HG02870 (cell line): Measurements from ENCODE around the gene NDOR1.

Experiments
- ATAC-seq: cut with Tn5 transposase; IDR thresholded peaks from one replicate; pipeline ENCODE4 v1.9.1; 2021; ENCODE audit warnings: mild to moderate bottlenecking, moderate library complexity; ENCODE audit not compliant: unreplicated experiment

NDOR1 gene

DNA sequence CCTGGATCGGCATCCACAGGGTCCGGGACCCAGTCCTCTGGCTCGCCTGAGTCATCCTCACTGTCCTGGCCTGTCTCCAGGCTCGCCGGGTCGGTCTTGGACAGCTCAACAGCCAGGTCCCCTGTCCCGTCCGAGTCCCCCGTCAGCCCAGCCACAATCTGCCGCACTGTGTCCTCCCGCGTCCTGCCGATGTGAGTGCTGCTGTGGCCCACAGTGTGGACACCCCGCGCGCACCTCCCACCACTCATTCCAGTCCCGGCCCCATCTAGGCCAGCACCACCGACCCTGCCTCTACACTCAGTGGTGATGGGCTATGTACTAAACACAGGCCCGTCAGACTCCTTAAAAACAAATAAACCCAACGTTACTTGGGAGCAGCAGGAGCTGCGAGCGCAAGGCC, 23.8 kb upstream of the NDOR1 start:
- no peak for ATAC-seq

DNA sequence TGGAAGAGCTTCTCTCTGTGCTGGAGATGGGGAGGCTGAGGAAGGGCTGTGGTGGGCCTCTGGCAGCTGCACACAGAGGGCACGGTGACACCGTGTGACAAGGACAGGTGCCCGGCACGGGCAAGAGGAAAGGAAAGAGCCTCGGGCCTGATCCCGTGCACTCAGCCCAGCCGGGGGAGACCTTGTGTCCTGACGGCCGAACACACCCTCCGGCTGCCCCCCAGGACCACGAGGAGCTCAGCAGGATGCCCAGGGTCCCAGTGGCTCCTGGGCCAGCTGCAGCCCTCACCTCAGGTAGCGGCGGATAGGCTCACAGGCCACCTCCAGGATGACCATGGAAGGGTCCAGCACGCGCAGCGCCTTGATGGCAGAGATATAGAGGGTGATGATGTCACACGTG, 22.7 kb upstream of the NDOR1 start:
- ATAC-seq: no peak

DNA sequence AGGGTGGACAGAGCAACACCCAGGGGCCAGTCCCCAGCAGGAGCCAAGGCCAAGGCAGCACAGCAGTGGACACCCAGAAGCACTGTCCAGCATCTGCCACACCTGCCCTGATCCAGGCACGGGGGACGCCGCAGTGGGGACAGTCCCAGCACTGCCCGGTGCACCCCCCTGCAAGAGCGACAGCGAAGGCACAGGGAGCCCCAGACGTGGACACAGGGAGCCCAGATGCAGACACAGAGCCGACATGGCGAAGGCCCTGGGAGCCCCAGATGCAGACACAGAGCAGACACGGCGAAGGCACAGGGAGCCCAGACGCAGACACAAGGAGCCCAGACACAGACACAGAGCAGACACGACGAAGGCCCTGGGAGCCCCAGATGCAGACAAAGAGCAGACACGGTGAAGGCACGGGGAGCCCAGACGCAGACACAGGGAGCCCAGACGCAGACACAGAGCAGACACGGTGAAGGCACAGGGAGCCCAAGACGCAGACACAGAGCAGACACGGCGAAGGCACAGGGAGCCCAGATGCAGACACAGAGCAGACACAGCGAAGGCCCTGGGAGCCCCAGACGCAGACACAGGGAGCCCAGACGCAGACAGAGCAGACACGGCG, 21.4 kb upstream of the NDOR1 start:
- ATAC-seq: no peak

DNA sequence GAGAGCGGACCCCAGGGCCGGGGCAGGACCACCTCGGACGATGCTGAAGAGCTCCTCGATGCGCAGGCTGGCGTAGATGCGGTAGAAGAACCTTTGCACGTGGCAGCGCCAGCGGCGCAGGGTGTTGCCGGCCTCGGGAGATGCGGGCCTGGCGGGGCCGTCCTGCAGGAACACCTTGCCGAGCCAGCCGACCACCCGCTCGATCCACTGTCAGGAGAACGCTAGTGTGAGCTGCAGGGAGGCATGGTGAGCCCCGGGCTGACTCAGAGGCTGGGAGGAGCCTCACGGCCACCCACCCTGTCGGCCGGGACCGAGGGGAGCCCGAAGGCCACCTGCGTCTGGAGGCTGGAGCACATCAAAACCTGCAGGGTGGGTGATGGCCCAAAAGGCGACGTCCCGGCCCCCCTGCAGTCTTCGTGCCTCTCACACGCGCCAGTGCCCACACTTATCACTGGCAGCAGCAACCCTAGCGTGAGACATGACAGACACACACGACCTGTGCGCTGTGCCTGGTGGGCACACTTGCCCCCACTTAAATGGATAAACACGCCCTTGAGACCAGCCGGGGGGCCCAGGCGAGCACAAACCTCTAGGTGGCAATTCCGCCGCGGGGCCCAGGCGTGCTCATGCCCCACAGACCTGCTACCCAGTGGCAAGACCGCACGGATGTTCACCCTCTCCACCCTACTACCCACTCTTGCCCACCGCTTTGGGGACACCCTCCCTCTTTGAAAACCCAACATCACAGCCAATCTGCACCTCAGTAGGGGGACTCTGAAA, 20.4 kb upstream of the NDOR1 start:
- no peak for ATAC-seq

DNA sequence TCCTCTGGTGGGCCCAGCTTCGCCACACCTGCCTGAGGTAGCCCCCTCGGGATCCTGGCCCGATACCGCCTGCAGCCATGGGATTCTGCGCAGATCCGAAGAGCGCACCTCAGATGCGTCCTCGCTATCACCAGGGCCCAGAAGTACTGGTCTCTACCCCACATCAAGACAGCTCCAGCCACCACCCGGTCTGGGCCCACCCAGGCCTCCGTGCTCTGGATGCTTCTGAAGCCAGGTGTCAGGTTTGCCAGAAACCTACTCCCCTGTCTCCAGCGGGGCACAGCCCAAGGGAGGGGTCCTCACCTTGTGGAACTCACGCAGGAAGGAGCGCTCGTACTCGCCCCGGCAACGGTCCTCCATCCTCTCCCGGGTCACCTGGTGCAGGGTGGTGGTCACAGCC, 19.6 kb upstream of the NDOR1 start:
- no peak for ATAC-seq

DNA sequence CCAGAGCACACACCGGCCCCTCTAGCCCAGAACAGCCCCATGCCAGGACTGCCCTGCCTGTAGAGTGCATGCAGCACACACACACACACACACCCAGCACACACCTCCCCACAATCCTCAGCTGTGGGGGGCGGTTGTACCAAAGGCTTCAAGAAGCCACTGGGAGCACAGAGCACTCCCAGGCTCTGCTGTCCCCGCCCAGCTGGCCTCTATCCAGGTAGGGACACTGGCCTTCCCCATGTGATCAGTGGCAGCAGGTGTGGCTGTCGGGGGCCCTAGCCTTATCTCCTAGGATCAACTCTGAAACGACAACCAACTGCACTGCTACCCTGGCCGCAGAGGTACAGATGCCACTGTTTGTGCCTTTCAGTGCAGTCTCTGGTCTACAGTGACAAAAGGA, 19.1 kb upstream of the NDOR1 start:
- ATAC-seq: no peak

DNA sequence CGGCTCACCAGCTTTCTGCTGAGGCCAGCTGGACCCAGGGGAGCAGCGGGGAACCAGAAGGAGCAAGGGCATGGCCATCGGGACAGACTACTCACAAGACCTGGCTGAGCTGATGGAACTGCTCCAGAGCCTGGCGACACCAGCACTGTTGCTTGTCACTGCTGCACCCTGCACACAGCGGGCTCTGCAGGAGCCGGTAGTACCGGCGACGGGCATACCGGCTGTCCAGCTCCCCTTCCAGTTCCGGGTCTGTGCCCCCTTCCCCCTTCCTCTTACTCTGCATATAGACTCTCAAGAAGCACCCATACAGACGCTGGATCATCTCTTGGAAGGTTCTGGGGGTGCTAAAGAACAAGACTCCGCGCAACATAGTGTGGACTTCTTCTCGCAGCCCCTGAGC, 18.1 kb upstream of the NDOR1 start:
- no peak for ATAC-seq

DNA sequence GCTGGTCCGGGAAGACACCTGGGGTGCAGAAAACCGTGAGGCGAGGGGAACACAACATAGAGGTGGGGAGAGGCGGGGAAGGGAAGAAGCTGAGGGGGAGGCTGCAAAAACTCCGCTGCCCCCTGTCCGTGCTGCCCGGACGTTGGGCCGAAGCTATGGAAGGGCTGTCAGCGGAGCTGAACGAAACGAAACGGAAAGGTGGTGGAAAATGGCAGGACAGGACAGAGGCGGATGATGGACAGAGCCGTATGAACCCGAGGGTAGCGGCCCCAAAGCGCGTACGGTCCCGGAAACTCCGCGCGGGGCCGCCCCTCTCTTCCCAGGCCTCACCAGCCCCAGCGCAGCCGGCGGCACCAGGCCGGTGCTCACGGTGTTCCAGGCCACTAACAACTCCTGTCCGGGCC, 17.4 kb upstream of the NDOR1 start:
- no peak for ATAC-seq

DNA sequence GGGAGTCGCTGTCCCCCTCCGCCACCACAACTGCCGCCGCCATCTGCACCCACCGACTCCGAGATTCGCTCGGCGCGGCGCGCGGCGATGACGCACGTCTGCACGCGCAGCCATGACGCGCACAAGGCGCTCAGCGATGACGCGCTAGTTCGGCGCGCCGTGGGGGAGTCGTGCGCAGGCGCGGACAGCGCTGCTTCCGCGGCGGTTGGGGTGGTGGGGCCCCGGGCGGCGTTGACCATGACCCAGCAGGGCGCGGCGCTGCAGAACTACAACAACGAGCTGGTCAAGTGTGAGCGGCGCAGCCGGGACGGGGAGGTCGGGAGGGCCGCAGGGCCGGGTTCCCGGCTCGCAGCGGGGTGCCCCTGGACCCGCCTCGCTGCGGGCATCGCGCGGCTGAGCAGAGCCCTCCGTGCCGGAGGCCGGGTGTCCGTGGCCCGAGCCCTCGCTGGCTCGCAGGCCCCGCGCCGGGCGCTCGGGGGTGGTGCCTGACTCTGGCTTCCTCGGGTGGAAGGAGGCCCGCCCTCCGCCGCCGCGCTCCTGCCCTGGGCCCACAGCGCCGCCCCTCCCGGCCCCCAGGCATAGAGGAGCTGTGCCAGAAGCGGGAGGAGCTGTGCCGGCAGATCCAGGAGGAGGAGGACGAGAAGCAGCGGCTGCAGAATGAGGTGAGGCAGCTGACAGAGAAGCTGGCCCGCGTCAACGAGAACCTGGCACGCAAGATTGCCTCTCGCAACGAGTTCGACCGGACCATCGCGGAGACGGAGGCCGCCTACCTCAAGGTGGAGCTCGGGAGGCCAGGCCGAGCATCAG, 16.8 kb upstream of the NDOR1 start, which contains the start of the genes ANAPC2 and SSNA1:
ANAPC2 (minus strand) TSS at position 71 of the 807 bp plus-strand sequence; CDS start at position 43, 28 bp downstream.
SSNA1 (plus strand) TSS at position 187 of the 807 bp plus-strand sequence; CDS start at position 238, 51 bp downstream.
- peak; percentile 71 for ATAC-seq

DNA sequence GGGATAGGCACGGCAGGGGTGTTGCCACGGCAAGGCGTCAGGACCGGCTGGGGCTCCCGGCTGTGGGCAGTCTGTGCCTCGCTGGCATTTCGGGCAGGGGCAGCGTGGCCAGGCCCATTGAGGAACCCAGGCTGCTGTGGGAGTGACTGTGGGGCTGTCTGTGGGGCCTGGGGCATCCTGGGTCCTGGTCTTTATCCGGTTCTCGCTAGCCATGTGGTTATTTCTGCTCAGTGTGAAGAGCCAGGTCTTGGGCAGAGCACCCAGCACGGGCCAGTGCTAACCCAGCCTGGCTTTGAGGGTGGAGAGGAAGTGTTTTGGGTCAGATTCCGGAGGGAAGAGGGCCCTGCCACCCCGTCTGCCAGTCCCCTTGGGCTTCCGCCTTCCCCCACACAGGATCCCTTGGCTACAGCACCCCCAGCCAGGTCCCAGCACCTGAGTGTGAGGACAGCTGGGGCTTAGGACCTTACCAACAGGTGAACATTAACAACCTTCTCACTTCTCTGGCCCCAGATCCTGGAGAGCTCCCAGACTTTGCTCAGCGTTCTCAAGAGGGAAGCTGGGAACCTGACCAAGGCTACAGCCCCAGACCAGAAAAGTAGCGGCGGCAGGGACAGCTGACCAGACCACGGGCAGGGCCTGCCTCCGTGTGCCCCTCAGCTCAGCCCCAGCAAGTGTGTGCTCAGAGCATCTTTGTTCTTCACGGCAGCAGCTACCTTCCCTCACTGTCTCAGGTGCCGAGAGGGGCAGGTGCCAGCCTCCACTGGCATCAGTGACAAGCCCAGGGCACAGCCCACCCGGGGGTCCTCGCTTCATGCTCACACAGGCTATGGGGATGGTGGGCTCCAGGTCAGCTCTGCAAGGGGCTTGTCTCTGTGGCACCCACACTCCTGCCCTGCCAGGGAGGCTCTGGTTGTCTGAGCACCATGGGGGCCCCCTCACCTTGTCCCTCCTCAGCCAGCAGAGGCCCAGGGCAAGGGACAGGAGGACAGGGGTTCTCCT, 15.9 kb upstream of the NDOR1 start:
- no peak for ATAC-seq

DNA sequence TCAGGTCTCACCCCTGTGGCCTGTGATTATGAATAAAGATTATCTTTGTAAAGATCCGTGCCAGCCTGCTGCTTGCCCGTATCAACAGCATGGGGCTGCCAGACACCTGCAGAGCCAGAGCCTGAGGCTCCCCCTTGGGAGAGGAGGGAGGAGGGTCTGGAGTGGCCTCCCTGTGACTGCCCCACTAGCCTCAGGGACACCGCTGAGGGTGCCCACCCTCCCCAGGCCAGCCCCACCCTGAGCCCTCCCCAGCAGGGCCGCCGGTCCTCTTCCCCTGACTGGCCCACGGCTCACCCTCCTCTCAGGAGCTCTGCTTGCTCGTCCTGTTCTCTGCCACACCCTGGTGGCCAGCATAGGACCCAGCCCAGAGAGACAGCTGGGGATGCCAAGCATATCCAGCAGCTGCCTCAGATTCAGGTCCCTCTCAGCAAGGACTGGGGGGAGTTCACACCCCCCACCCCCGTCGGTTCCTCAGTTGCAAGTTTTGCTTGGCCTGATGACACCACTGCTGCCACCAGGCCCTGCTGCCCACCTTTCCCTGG, 15.1 kb upstream of the NDOR1 start:
- no peak for ATAC-seq

DNA sequence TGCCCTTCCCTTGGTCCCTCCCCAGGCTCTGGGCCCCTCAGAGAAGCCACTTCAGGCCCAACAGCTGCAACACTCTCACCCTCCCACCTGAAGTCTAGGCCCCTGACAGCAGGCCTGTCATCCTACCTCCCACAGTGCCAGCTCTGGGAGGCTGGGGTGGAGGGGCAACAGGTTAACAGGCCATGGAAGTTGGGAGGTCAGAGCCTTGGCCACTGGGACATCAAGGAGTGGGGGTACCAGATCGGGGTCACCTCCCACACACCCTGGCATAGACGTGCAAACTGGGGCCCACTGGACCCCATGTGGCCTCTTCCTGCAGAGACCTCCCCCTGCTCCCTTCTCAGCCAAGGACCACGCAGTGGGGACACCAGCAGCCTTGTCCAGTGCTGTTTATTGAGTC, 14.3 kb upstream of the NDOR1 start:
- ATAC-seq: no peak

DNA sequence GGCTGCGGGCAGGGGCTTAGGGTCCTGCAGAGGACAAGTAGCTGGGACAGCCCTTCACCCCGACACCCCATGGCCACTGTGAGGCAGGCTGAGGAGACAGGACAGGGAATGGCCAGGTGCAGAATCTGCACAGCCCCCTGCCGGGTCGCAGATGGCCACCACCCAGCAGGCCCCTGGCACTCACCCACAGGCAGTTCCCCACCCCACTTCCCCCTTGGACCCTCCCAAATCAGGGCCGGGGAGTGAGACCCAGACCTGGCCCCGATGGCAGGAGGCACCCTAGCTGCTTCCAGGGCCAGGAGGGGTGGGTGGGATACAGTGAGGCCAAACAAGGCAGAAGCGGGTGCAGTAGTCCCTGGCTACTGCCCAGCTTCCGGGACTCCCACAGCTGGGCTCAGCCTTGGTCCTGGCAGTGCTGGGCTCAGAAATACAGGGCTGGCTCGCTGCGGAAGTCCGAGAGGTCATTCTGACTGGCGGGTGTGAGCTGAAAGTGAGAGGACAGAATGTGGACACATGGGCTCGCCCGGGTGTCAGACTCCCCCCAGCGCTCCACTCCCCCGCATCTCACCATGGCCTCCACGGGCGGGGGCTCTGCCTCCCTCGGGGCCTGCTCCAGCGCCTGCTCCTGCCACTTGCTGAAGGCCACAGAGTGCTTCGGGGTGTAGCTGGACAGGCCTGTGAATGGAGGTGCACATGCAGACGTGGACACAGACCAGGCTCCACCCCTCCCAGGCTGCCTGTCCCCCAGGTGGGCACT, 13.6 kb upstream of the NDOR1 start:
- no peak for ATAC-seq

DNA sequence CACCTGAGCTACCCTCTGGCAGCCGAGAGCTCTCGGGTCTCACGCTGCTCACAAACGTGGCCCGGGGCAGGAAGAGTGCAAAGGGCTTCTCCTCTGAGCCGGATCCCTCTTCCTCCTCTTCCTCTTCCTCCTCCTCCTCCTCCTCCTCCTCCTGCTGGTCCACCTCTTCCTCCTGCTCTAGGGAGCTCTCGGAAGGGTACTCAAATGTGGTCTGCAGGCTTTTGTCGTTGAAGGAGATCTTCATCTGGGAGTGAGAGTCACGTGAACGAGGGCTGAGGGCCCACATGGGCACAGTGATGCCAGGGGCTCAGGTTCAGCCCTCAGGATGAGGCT, 13.1 kb upstream of the NDOR1 start:
- no peak for ATAC-seq

DNA sequence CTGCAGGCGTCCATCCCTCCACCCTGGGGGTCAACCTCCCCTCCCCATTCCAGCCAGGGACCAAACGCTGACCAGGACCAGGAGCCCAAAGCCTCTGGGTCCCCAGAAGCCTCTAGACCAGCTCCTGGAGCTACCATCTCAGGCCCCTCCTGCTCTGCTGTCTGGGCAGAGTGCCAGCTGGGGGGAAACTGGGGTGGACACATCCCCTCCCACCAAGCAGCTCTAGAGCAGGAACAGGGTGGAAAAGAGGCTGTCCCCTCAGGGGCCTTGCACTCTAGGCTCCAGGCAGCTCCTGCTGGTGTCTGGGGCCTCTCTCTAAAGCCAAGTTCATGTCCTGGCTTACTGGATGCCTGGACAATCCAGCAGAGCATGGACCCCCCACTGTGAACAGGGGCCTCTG, 12.6 kb upstream of the NDOR1 start:
- no peak for ATAC-seq

DNA sequence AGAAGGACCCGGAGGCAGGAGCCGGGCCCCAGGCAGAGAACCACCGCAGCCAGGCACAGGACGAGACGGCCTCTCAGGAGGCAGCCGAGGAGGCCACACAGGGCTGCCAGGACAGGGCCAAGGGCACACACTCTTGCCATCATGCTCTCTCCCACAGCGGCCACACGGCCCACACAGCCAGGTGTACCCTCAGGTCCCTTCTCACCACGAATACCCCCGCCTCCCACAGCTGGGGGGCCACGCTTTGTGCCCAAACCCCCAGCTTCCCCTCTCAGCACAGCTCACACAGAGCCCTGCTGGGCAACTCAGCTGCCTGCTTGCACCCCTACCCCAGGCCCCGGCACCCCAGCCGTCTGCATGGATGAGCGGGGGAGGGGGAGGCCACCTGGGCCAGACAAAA, 11.7 kb upstream of the NDOR1 start:
- ATAC-seq: no peak

DNA sequence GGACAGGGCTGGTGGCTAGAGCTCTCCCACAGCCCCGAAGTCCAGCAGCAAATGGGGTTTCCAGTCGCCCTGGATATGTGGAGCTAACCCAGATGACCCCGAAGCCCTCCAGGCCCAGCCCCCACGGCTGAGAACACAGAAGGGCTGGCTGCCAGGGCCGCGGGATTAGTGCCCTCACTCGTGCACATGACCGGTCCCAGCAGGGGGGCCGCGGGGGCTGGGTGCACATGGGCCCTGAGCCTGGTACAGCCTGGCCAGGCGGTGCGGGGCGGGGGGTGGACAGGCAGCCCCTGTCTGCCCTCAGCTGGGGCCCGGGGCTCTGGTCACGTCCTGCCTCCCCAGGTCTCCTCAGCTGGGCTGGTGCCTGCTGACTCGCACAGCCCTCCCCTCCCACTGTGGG, 11.1 kb upstream of the NDOR1 start:
- ATAC-seq: no peak

DNA sequence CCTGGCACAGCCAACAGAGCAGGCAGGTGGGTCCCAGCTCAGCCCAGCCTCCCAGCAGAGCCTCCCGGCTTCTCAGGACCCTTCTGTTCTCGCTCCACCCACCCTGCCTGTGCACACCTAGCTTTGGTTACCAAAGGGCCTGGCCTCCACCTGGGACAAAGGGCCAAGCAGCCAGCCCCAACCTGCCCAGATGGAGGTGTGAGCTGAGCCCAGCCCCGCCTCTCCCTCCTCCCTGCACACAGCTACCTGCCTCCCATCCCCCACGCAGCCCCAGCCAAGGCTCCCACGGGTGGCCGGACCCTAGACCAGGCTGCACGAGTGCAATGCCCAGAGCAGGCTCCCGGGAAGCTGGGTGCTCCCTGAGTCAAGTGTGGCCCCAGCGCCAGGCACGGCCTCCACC, 10.6 kb upstream of the NDOR1 start:
- no peak for ATAC-seq

DNA sequence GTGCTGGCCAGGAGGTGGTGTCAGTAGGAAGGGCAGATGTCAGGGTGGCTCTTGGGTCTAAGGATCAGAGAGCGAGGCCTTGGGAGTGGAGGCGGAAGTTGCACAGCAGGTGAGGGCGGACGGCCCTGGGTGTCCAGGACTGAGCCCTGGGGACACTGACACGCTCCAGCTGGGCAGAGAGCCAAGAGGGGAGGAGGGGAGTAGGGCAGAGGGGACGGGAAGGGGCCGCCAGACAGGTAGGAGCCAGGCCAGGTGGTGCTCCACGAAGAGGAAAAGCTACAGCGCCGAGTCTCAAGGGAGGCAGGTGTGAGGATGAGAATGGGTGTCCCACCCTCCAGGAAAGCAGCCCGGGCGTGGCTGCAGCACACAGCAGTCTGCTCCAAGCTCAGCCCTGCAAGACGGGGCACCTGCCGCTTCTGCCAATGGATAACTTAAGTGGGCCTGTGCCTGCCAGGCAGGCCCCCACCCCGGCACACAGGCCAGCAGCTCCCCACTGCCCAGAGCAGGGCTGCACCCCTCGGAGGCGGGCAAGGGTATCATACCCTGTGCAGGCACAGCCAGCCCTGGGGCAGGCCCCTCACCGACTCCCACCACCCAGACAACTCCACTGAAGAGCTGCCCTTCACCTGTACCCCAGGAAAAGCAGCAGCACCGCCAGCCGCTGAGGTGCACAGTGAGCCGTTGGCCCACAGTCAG, 9.8 kb upstream of the NDOR1 start:
- no peak for ATAC-seq
